Mesodermal cell (in vitro differentiated cells): ENCODE results near the gene PCBP3.

Experiments
- H3K27ac ChIP-seq: 2 replicates; pipeline ENCODE4 v1.7.0; 2013; ENCODE audit warnings: mild to moderate bottlenecking, low read depth, low read length, moderate library complexity; ENCODE audit not compliant: severe bottlenecking
- H3K36me3 ChIP-seq: 2 replicates; pipeline ENCODE4 v1.7.1; 2013; ENCODE audit warnings: mild to moderate bottlenecking, low read length, moderate library complexity; ENCODE audit not compliant: control insufficient read depth, insufficient read depth
- H3K4me1 ChIP-seq: one replicate; pipeline ENCODE4 v1.7.1; 2013; ENCODE audit warnings: mild to moderate bottlenecking, low read length; ENCODE audit not compliant: insufficient read depth, control insufficient read depth, poor library complexity, severe bottlenecking
- H3K4me3 ChIP-seq: 2 replicates; pipeline ENCODE4 v1.7.0; 2013; ENCODE audit warnings: low read length, control low read depth, mild to moderate bottlenecking; ENCODE audit not compliant: insufficient read depth, poor library complexity, severe bottlenecking; ENCODE audit errors: extremely low read depth
- H3K9me3 ChIP-seq: 2 replicates; pipeline ENCODE4 v1.7.1; 2013; ENCODE audit warnings: mild to moderate bottlenecking, low read length, moderate library complexity; ENCODE audit not compliant: control insufficient read depth
- WGBS, 2 experiments: methylation state at CpG; one replicate each; pipeline ENCODE4 v1.1.5; 2013; ENCODE audit warnings: missing lambda C conversion rate in 2 of 2; ENCODE audit not compliant: insufficient coverage in 2 of 2; 5-methylcytosine and 5-hydroxymethylcytosine counted together

Gene PCBP3

DNA sequence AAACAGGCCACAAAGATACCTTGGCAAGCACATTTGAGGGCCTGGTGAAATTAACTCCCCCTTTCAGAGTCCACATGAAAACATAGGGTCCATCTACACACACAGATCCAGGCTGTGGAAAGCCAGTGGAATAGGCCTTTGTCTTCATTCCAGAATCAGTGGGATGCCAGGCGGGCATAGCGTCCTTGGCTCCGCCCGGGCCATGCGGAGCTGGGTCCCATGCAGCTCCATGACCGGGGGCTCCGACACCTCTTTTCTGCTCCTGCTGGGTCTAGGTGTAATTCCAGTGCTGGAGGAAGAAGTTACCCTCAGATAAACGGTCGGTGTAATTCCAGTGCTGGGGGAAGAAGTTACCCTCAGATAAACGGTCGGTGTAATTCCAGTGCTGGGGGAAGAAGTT is 274.5 kb downstream of the PCBP3 start:
- no peaks in the 10 kb centered on the region for H3K4me1 ChIP-seq
- H3K9me3 ChIP-seq = no peaks in the 10 kb centered on the region
- no peaks in the 10 kb centered on the region for H3K36me3 ChIP-seq
- whole genome bisulfite sequencing, 2 experiments = 86 to 100% methylated on average over 1 to 8 of the region's 11 CpGs
- H3K27ac ChIP-seq = no peak overlapping the region
- H3K4me3 ChIP-seq = no peak overlapping the region

DNA sequence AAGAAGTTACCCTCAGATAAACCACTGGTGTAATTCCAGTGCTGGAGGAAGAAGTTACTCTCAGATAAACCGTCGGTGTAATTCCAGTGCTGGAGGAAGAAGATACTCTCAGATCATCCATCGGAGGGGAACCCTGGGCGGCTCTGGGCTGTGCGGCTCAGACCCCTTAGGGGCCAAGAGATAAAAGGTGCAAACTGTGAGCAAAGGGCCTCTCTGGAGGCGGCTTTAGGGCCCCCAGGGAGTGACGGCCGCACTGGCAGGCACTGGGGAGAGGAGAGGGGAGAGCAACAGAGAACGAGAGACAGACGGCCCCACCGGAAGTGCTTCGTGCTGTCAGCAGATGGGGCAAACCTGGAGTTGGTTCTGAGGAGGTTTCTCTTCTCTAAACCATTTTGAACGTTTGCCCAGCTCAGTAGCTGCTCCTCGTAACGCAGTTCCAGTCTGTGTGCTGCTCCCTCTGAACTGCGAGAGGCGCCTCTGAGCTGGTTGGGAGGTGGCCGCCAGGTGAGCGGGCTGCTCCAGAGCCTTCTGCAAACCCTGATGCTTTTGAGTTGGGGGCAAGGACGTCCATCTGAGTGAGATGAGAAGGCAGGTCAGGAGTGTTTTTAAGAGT is 275.4 kb downstream of the PCBP3 start:
- 87 to 89% methylated on average over 15 to 16 of the region's 20 CpGs for WGBS, 2 experiments
- no peaks in the 10 kb centered on the region for H3K9me3 ChIP-seq
- no peak overlapping the region for H3K27ac ChIP-seq
- H3K4me1 ChIP-seq = no peaks in the 10 kb centered on the region
- H3K36me3 ChIP-seq = no peaks in the 10 kb centered on the region
- H3K4me3 ChIP-seq = no peak overlapping the region

DNA sequence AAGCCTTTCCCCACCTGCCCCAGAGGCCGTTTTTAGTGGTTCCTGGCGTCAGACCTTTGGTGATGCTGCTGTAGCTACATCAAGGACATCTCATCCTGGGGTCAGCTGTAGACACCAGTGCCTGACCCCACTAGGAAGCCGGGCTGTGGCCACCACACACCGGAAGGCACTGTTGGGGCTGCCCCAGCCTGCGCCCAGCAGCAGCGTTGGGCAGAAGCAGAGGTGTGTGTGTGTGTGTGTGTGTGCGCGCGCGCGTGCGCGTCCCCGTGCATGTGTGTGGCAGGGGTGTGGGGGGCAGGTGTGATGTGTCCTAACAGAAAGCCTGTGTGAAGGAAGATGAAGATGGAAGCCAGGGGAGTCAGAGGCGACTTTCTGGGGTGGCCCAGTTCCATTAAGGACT is 276.1 kb downstream of the PCBP3 start:
- Histone ChIP-seq H3K9me3 (no peaks in the 10 kb centered on the region), H3K4me1 (no peaks in the 10 kb centered on the region), H3K27ac (no peak overlapping the region), H3K4me3 (no peak overlapping the region), H3K36me3 (no peaks in the 10 kb centered on the region)
- 87 to 89% methylated on average over 3 to 14 of the region's 15 CpGs for WGBS, 2 experiments

DNA sequence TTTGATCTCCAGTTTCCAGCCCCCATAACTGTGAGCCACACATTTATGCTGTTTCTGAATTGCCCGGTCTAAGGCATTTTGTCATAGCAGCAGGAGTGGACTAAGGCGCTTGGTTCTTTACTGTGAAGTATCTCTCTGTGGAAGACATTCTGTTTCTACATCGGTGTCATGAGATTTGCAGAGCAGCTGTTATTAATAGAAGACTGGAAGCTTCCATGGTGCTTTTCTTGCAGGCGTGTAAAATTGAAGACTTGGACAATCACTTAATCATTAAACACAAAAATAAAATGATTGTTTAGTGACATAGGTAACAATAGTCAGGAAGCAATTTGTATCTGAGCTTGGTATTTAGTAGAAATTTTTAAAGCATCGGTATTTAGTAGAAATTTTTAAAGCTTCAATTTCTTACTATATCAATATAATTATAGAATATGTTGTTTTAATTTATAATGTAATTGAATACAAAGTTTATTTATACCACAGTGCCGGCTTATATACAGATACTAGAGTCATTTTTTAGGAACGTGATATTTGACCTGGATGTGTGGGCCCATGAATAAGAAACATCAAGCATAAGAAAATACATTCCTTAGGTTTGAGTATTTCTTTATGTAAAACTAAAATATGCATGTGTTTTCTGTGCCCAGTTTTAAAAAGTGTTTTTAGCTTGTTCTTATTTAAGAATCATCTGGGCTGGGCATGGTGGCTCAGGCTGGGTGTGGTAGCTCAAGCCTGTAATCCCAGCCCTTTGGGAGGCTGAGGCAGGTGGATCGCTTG is 277.5 kb downstream of the PCBP3 start:
- 90 to 94% methylated on average over 4 of the region's 8 CpGs for WGBS, 2 experiments
- no peaks in the 10 kb centered on the region for H3K36me3 ChIP-seq
- no peak overlapping the region for H3K27ac ChIP-seq
- no peaks in the 10 kb centered on the region for H3K4me1 ChIP-seq
- H3K4me3 ChIP-seq = no peak overlapping the region
- H3K9me3 ChIP-seq = no peaks in the 10 kb centered on the region

DNA sequence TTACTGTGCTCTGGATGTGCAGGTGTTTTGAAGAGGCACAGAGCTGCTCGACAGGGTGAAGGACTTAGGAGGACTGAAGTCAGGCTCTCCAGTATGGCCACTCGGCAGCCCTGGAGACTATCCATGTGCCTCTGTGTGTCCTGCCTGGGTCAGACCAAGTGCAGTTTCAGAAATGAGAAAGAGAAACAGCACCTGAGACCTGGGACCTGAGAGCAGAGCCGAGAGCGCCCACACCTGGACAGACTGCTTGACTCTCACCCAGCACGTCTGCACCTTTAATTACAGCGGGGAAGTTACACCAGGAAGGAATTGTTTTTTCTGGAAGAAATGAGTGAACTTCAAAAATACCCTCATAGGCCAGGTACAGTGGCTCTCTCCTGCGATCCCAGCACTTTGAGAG is 278.4 kb downstream of the PCBP3 start:
- 86% methylated on average over 3 to 6 of the region's 7 CpGs for WGBS, 2 experiments
- Histone ChIP-seq H3K27ac (no peak overlapping the region), H3K4me1 (no peaks in the 10 kb centered on the region)

DNA sequence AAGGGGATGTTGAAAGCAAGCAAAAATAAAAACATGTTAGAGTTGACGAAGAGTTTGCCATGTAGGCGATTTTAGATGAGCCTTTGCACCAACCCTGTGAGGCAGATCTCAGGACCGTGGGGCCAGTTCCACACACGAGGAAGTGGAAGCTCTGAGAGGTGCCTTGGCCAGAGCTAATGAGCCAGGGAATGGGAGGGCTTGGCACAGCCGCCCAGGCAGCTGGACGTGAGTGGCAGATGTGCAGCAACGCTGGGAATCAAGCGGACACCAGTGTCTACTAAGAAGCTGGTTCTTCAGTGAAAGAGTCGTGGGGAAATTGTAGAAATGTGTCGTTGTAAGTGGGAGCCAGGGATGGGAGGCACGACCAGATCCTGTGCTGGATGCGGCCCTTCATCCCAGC is 279.1 kb downstream of the PCBP3 start:
- H3K27ac ChIP-seq = no peak overlapping the region
- no peaks in the 10 kb centered on the region for H3K9me3 ChIP-seq
- H3K36me3 ChIP-seq = no peaks in the 10 kb centered on the region
- H3K4me3 ChIP-seq = no peak overlapping the region
- WGBS, 2 experiments = 81 to 85% methylated on average over 11 to 12 of the region's 12 CpGs
- H3K4me1 ChIP-seq = no peaks in the 10 kb centered on the region

More for the DNA sequence above, 278.4 kb downstream of the PCBP3 start:
- H3K9me3 ChIP-seq = no peaks in the 10 kb centered on the region
- no peaks in the 10 kb centered on the region for H3K36me3 ChIP-seq
- H3K4me3 ChIP-seq = no peak overlapping the region

DNA sequence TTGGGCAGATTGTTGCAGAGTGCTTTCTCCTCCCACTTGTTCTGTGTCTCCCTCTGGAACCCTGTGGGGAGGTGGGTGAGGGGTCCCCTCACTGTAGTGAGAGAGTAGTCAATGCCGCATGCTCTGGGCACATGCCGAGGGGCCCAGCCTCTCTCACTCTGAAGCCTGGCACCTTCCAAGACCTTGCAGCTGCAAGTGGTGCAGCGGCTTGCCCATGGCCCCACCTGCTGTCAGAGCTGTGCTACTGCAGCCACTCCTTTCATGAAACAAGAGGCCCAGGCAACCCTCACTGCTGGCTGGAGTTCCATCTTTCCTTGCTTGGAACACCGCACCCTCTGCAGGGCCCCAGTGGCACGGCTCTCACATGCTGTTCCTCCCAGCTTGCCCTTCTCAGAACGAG is 279.6 kb downstream of the PCBP3 start:
- Histone ChIP-seq H3K36me3 (no peaks in the 10 kb centered on the region), H3K9me3 (no peaks in the 10 kb centered on the region), H3K27ac (no peak overlapping the region), H3K4me1 (no peaks in the 10 kb centered on the region), H3K4me3 (no peak overlapping the region)
- 44 to 58% methylated on average over 5 to 6 of the region's 6 CpGs for WGBS, 2 experiments

DNA sequence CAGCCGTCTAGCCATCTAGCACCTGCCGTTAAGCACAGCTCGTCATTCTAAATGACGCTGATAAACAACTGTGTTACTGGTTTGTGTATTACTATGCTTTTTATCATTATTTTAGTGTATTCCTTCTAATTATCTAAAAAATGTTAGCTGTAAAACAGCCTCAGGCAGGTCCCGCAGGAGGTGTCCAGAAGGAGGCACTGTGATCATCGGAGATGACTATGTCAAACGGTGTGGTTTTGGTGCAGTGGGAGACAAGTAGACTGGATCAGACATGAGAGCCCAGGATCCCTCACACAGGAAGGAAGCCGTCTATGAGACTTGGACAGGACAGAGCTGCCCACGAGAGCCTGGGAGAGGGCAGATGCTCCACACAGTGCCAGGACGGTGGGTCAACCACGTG is 282.8 kb downstream of the PCBP3 start:
- H3K4me1 ChIP-seq = no peaks in the 10 kb centered on the region
- H3K36me3 ChIP-seq = no peaks in the 10 kb centered on the region
- no peak overlapping the region for H3K4me3 ChIP-seq
- H3K9me3 ChIP-seq = no peaks in the 10 kb centered on the region
- WGBS, 2 experiments = 76 to 85% methylated on average over 6 of the region's 11 CpGs
- no peak overlapping the region for H3K27ac ChIP-seq

DNA sequence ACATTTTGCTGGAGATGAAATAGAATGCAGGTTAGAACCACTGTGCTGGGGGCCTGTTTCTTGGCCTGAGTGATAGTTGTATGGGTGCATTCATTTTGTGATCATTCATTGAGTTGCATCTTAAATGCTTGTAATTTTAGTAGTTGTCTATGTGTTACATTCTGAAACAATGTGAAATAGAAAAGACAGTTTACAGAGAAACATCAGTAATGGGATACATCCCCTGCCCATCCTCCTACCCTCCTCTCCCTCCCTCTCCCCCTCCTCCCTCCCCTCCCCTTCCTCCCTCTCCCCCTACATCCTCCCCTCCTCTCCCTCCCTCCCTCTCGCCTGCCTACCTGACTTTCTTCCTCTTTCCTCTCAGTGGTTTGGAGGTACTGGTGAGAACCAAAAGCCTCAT is 283.5 kb downstream of the PCBP3 start:
- no CpG with 5 or more reads among the region's 1 CpG for WGBS, 2 experiments
- Histone ChIP-seq H3K9me3 (no peaks in the 10 kb centered on the region), H3K4me3 (no peak overlapping the region), H3K36me3 (no peaks in the 10 kb centered on the region), H3K27ac (no peak overlapping the region), H3K4me1 (no peaks in the 10 kb centered on the region)

DNA sequence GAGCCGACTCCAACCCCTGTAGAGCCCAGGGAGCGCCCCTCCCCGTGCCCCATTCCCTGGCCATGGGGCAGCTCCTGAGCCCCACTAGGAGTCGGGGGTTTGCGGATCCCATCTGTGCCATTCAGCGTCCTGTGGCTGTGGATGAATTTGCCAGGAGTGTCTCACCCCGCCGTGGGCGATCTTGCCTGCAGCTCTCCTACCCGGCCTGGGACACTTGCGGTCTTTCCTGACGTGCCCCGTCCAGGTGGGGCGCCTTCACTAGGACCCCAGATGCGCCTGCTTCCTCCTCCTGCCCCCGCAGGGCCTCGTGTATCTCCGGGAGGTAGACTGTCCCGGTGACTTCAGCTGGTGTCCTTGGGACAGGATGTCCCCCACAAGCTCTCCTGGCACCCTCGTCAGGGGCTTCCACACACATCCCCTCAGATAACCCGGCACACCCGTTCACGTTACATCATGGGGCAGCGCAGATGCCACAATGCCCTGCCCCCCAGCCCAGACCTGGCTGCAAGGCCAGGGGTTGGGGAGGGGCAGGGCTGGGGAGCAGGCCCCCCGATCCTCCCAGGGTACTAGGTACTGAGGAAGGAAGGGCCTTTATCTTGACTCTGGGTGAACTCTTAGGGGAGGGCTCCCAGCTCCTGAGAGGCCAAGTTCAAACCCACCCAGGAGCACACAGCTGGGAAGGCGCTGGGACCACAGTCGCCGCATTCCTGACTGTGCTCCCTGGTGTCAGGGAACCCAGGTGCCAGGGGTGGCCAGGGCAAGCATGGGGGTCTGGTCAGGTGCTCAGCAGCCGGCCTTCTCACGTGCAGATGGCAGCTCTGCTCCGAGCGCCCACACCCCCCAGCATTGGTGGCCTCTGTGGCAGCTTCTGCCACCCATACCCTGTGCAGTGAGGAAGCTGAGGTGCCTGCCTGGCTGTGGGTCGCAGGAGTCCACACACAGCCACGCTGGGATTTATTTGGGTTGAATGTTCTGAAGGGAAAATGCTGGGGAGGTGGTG is 284.6 kb downstream of the PCBP3 start:
- WGBS, 2 experiments = 94 to 95% methylated on average over 26 of the region's 34 CpGs
- no peaks in the 10 kb centered on the region for H3K36me3 ChIP-seq
- H3K4me1 ChIP-seq = no peaks in the 10 kb centered on the region
- no peak overlapping the region for H3K27ac ChIP-seq
- H3K4me3 ChIP-seq = no peak overlapping the region
- H3K9me3 ChIP-seq = no peaks in the 10 kb centered on the region
